Measurements from ENCODE around the gene RSPO4.

GRCh38 chr20:933029-933428 lies 69.1 kb downstream of the RSPO4 start:
- TF ChIP-seq CTCF (conservative IDR thresholded peaks at IDR 0.05 in 1 of 2, IDR thresholded peaks at IDR 0.05 in 1 of 2; ENCODE audit: low read depth in 1 of 2, low read length in 2 of 2): no peak
- no peak for TF ChIP-seq EZH2 (IDR thresholded peaks at IDR 0.05; ENCODE audit: low read length, missing control alignments)

Data from fibroblast of lung (primary cell).